ENCODE results near the gene KDELR3.

DNA sequence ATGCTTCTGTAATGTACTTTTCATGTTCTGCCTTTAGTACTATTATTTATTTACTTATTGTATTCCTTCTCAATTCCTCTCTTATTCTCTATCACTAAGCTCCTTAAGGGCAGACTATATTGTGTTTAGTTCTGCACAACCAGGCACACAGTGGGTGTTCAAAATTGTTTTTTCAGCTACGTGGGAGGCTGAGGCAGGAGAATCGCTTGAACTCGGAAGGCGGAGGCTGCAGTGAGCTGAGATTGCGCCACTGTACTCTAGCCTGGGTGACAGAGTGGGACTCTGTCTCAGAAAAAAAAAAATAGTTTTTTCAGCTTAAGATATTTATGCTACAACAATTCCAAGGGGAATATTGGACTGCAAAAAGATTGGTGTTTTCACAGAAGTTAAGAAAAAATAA is 55.6 kb downstream of the KDELR3 start:
- TF ChIP-seq, protein P1, sequence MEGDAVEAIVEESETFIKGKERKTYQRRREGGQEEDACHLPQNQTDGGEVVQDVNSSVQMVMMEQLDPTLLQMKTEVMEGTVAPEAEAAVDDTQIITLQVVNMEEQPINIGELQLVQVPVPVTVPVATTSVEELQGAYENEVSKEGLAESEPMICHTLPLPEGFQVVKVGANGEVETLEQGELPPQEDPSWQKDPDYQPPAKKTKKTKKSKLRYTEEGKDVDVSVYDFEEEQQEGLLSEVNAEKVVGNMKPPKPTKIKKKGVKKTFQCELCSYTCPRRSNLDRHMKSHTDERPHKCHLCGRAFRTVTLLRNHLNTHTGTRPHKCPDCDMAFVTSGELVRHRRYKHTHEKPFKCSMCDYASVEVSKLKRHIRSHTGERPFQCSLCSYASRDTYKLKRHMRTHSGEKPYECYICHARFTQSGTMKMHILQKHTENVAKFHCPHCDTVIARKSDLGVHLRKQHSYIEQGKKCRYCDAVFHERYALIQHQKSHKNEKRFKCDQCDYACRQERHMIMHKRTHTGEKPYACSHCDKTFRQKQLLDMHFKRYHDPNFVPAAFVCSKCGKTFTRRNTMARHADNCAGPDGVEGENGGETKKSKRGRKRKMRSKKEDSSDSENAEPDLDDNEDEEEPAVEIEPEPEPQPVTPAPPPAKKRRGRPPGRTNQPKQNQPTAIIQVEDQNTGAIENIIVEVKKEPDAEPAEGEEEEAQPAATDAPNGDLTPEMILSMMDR (IDR thresholded peaks at IDR 0.05), result no peak
- TF ChIP-seq SIN3A (IDR thresholded peaks at IDR 0.05; ENCODE audit: borderline replicate concordance, insufficient read depth, low read depth, low read length) (no peak), POLR2AphosphoS5 (IDR thresholded peaks at IDR 0.05; ENCODE audit: low read depth, low read length) (no peak)

All from Panc1 (cell line).